IPS DF 4.7 (cell line): ENCODE data around the gene TFB1M.
"Not testable (repeated sequence)": the region's sequence is repeated elsewhere in the genome, so short reads cannot be mapped to it uniquely, and the experiment has no call there.

Source experiments
- DNase-seq: peaks from one replicate; pipeline ENCODE4 v3.0.0-alpha.2; 2013; ENCODE audit warnings: low spot score; ENCODE audit errors: extremely low read depth

The TFB1M gene

GRCh38 chr6:155303361-155303870 lies 10.9 kb downstream of the TFB1M start:
- DNase-seq = no peak

- DNase-seq = no peak
These were observed 12.4 kb downstream of the TFB1M start for GRCh38 chr6:155301867-155302266.

- DNase-seq = no peak
These were observed 16.6 kb downstream of the TFB1M start for GRCh38 chr6:155297669-155298068.

GRCh38 chr6:155292711-155293110 lies 21.6 kb downstream of the TFB1M start:
- DNase-seq = no peak

GRCh38 chr6:155291291-155291690 lies 23.0 kb downstream of the TFB1M start:
- no peak for DNase-seq

- no peak for DNase-seq
These were observed 23.8 kb downstream of the TFB1M start for GRCh38 chr6:155290491-155290890.

- no peak for DNase-seq
These were observed 26.5 kb downstream of the TFB1M start for GRCh38 chr6:155287762-155288161.

- DNase-seq = no peak
These were observed 29.5 kb downstream of the TFB1M start for GRCh38 chr6:155284775-155285174.

- DNase-seq = no peak
These were observed 35.8 kb downstream of the TFB1M start for GRCh38 chr6:155278319-155279049.

GRCh38 chr6:155276638-155277037 lies 37.6 kb downstream of the TFB1M start:
- no peak for DNase-seq

GRCh38 chr6:155275808-155276480 lies 38.3 kb downstream of the TFB1M start:
- no peak for DNase-seq

GRCh38 chr6:155274533-155274932 lies 39.8 kb downstream of the TFB1M start:
- no peak for DNase-seq

GRCh38 chr6:155274106-155274505 lies 40.2 kb downstream of the TFB1M start:
- DNase-seq = no peak

GRCh38 chr6:155273431-155273830 lies 40.9 kb downstream of the TFB1M start:
- DNase-seq = no peak

GRCh38 chr6:155272353-155273232 lies 41.7 kb downstream of the TFB1M start:
- DNase-seq = no peak

GRCh38 chr6:155271145-155271544 lies 43.1 kb downstream of the TFB1M start:
- DNase-seq = no peak

- no peak for DNase-seq
These were observed 43.7 kb downstream of the TFB1M start for GRCh38 chr6:155270561-155271091.

GRCh38 chr6:155269765-155270164 lies 44.5 kb downstream of the TFB1M start:
- DNase-seq = no peak

- not testable (repeated sequence) for DNase-seq
These were observed 46.0 kb downstream of the TFB1M start for GRCh38 chr6:155268088-155268867.

GRCh38 chr6:155267411-155267810 lies 46.9 kb downstream of the TFB1M start:
- no peak for DNase-seq
